Thyroid gland (tissue), 4 donors: ENCODE measurements around the gene IRGC. TPM values are rescaled to one million over a fixed set of nuclear protein-coding genes. Genes with fewer than 3 reads are reported as not detected.

Experiments
- DNase-seq, 2 donors: peaks; one replicate each; pipeline ENCODE4 v3.0.0-alpha.2; 2019
- H3K27ac ChIP-seq, 3 donors: fragments of 200-600 bp; sonication (generic); 1 replicate in 2 of 3; 2 replicates in 1 of 3; pipeline ENCODE4 v1.5.1; 2016 to 2019; ENCODE audit warnings: mild to moderate bottlenecking in 1 of 3, moderate library complexity in 1 of 3
- H3K27me3 ChIP-seq: fragments of 200-600 bp; sonication (generic); one replicate; pipeline ENCODE4 v1.5.1; 2019
- H3K36me3 ChIP-seq, 2 donors: fragments of 200-600 bp; sonication (generic); one replicate each; pipeline ENCODE4 v1.5.1; 2016 to 2019
- H3K4me1 ChIP-seq, 2 donors: fragments of 200-600 bp; sonication (generic); one replicate each; pipeline ENCODE4 v1.5.1; 2017 to 2019
- H3K4me3 ChIP-seq, 3 donors: fragments of 200-600 bp; sonication (generic); replicated peaks in 1 of 3; 1 replicate in 2 of 3; 2 replicates in 1 of 3; pipeline ENCODE4 v1.5.1; 2016; ENCODE audit warnings: mild to moderate bottlenecking in 1 of 3
- H3K9me3 ChIP-seq: fragments of 200-600 bp; sonication (generic); one replicate; pipeline ENCODE4 v1.5.1; 2017
- POLR2A ChIP-seq, 2 donors: fragments of 450-650 bp; IDR thresholded peaks; one replicate each; pipeline ENCODE4 v1.6.1; 2017; ENCODE audit warnings: antibody characterized with exemption in 2 of 2, mild to moderate bottlenecking in 2 of 2, moderate library complexity in 1 of 2
- WGBS, 2 donors: methylation state at CpG; one replicate each; pipeline ENCODE4 v1.1.5; 2017; 5-methylcytosine and 5-hydroxymethylcytosine counted together
- intact Hi-C: fragments of 100-400 bp; cut with DNase I; formaldehyde crosslinking; loops from one replicate; pipeline ENCODE4 v1.15.1; 2023
- total RNA-seq, 4 donors: library from RNA; depleted of rRNA; stranded (reverse); fragments of >200 nt; gene quantifications; one replicate each; pipeline ENCODE4 v1.2.3, GENCODE V29; 2016
- TF ChIP-seq, protein P1 (sequence below), 6 experiments: fragments of 200-600 bp in 3 of 6; fragments of 450-650 bp in 3 of 6; sonication (generic) in 3 of 6; IDR thresholded peaks; one replicate each; pipeline ENCODE4 v1.5.1; 2016 to 2019; ENCODE audit warnings: antibody characterized with exemption in 6 of 6, mild to moderate bottlenecking in 2 of 6, inconsistent platforms in 1 of 6, moderate library complexity in 1 of 6

The IRGC gene
- total RNA-seq, 4 donors from 2014 or later = 1.1 TPM; not detected in 3

DNA sequence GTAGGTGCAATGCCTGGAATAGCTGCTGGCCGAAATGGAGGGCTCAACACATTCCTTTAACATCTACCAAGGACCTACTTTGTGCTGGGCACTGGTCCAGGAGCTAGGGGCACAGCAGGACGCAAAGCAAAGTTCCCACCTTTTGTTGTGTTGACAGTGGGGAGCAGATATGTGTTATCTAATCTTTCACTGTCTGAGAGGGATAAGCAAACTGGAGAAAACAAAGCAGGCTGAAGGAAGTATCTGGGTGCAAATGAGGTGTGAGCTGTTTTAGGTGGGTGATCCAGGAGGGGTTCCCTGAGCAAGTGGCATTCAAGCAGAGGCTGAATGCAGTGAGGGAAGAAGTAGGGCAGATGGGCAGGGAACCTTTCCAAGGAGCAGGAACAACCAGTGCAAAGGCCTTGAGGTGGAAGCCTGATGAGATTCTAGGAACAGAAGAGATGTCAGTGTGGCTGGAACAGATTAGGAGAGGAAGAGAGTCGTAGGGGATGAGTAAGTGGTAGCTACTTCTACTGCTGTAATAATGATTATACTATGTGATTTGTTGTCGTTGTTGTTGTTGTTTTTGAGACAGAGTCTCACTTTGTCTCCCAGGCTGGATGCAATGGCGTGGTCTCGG lies 43.7 kb upstream of the IRGC start:
- H3K4me3 ChIP-seq = no peak overlapping the region
- peaks cover 13 to 18% of the 10 kb centered on the region in 2 donors for H3K4me1 ChIP-seq
- no peak for TF ChIP-seq POLR2A (IDR thresholded peaks at IDR 0.05)
- DNase-seq = no peak
- intact Hi-C loops = no loop called here
- H3K36me3 ChIP-seq = no peaks in the 10 kb centered on the region
- 50% methylated on average over 6 of the region's 6 CpGs for WGBS, 2 donors
- no peaks in the 10 kb centered on the region for H3K9me3 ChIP-seq
- no peak overlapping the region for H3K27ac ChIP-seq
- no peaks in the 10 kb centered on the region for H3K27me3 ChIP-seq

DNA sequence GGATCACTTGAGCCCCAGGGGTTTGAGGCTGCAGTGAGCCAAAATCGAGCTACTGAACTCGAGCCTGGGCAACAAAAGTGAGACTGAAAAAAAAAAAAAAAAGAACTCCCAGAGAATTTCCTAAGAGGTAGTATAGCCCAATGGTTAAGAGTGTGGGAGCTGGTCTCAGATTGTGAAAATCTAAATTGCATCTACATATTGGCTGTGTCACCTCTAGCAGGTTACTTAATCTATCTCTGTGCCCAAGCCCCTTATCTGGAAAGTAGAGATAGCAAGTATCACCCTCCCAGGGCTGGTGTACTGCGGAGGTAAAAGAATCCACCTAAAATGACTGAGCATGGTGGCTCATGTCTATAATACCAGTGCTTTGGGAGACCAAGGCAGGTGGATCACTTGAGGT lies 42.2 kb upstream of the IRGC start:
- WGBS, 2 donors = 83 to 87% methylated on average over 3 of the region's 3 CpGs
- no peak overlapping the region for H3K27ac ChIP-seq
- no peaks in the 10 kb centered on the region for H3K36me3 ChIP-seq
- peaks cover 6 to 10% of the 10 kb centered on the region in 2 donors for H3K4me1 ChIP-seq
- H3K27me3 ChIP-seq = no peaks in the 10 kb centered on the region
- intact Hi-C loops = no loop called here
- no peaks in the 10 kb centered on the region for H3K9me3 ChIP-seq
- no peak for DNase-seq
- no peak overlapping the region for H3K4me3 ChIP-seq
- TF ChIP-seq POLR2A (IDR thresholded peaks at IDR 0.05) = no peak
- TF ChIP-seq, protein P1, sequence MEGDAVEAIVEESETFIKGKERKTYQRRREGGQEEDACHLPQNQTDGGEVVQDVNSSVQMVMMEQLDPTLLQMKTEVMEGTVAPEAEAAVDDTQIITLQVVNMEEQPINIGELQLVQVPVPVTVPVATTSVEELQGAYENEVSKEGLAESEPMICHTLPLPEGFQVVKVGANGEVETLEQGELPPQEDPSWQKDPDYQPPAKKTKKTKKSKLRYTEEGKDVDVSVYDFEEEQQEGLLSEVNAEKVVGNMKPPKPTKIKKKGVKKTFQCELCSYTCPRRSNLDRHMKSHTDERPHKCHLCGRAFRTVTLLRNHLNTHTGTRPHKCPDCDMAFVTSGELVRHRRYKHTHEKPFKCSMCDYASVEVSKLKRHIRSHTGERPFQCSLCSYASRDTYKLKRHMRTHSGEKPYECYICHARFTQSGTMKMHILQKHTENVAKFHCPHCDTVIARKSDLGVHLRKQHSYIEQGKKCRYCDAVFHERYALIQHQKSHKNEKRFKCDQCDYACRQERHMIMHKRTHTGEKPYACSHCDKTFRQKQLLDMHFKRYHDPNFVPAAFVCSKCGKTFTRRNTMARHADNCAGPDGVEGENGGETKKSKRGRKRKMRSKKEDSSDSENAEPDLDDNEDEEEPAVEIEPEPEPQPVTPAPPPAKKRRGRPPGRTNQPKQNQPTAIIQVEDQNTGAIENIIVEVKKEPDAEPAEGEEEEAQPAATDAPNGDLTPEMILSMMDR (IDR thresholded peaks at IDR 0.05) = no peak

DNA sequence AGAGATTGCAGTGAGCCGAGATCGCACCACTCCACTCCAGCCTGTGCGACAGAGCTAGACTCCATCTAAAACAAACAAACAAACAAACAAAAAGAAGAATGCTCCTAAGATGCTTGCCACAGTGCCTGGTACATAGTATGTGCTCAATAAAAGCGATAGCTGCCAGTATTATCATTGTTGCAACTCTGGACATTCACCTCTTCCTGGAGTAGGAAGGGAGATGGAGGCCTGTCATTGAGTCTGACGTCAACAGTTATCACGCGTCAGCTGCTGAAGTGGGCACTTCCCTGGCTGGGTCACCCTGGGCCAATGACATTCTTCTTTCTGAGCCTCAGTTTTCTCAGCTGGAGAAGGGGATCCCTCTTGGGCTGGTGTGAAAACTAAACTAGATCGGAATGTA lies 41.7 kb upstream of the IRGC start:
- Histone ChIP-seq H3K4me1 (peaks cover 6 to 7% of the 10 kb centered on the region in 2 donors), H3K9me3 (no peaks in the 10 kb centered on the region), H3K27me3 (no peaks in the 10 kb centered on the region), H3K27ac (no peak overlapping the region), H3K36me3 (no peaks in the 10 kb centered on the region), H3K4me3 (no peak overlapping the region)
- 85 to 91% methylated on average over 8 of the region's 8 CpGs for WGBS, 2 donors
- no peak for DNase-seq
- intact Hi-C loops = no loop called here
- no peak for TF ChIP-seq POLR2A (IDR thresholded peaks at IDR 0.05)
- TF ChIP-seq, protein P1 (IDR thresholded peaks at IDR 0.05) = no peak

DNA sequence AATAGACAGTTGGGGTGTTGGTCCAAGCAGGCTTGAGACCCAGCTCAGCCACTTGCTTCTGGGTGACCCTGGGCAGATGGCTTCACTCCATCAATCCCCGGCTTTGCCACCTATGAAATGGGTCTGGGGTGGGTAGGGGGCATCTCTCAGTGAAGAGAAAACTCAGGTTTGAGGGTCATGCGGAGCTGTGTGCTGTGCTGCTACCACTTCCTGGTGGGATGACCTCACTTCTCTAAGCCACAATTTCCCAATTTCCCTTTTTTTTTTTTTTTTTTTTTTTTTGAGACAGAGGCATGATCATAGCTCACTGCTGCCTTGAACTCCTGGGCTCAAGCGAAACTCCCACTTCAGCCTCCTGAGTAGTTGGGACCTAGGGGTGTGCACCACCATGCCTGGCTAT lies 41.3 kb upstream of the IRGC start:
- Histone ChIP-seq H3K4me1 (peaks cover 4 to 6% of the 10 kb centered on the region in 2 donors), H3K36me3 (no peaks in the 10 kb centered on the region), H3K27me3 (no peaks in the 10 kb centered on the region), H3K27ac (no peak overlapping the region), H3K9me3 (no peaks in the 10 kb centered on the region), H3K4me3 (no peak overlapping the region)
- 79 to 82% methylated on average over 3 of the region's 3 CpGs for WGBS, 2 donors
- DNase-seq = no peak
- TF ChIP-seq, protein P1 (IDR thresholded peaks at IDR 0.05) = no peak
- TF ChIP-seq POLR2A (IDR thresholded peaks at IDR 0.05) = no peak
- intact Hi-C loops = no loop called here

DNA sequence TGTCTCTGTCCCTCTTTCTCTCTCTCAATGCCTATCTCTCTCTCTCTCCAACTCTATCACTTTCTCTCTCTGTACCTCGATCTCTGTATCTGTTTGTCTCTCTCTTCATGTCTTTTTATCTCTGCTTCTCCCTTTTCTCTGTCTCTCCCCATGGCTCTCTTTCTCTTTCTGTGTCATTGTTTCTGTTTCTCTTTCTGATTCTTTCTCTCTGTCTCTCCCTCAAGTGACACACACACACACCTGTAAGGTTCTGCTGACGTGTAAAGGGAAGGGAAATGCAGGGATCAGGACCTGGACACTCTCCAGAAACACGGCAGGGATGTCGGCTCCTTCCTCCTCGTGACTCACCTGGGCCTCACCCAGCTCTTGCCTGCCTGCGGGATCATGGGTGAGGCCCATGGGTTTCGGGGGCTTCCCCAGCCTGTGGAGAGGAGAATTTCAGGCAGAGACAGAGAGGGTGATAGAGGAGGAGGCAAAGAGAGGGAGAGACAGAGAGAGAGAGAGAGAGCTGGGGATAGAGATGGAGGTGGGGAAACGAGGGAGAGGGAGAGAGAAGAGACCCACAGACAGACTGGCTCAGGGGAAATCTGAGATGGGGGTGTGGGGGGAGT lies 40.5 kb upstream of the IRGC start:
- no peak overlapping the region for H3K4me3 ChIP-seq
- no peaks in the 10 kb centered on the region for H3K9me3 ChIP-seq
- 27 to 32% methylated on average over 8 of the region's 8 CpGs for WGBS, 2 donors
- peaks cover 0 to 2% of the 10 kb centered on the region in 2 donors for H3K4me1 ChIP-seq
- intact Hi-C loops = no loop called here
- no peak for TF ChIP-seq POLR2A (IDR thresholded peaks at IDR 0.05)
- TF ChIP-seq, protein P1 (IDR thresholded peaks at IDR 0.05) = no peak
- no peak for DNase-seq
- no peak overlapping the region for H3K27ac ChIP-seq
- H3K27me3 ChIP-seq = no peaks in the 10 kb centered on the region
- H3K36me3 ChIP-seq = no peaks in the 10 kb centered on the region
